Karpas-422 (cell line): ENCODE data around the gene SLC24A4. TPM values are rescaled to one million over a fixed set of nuclear protein-coding genes. Genes with fewer than 3 reads are reported as not detected.

Experiments used
- DNase-seq: peaks from one replicate; pipeline ENCODE4 v3.0.0-alpha.2; 2015
- H2AFZ ChIP-seq: fragments of 200-600 bp; sonication (generic); 2 replicates; pipeline ENCODE4 v1.6.1; 2014; ENCODE audit warnings: antibody characterized with exemption, low read length, mixed read lengths
- H3K27ac ChIP-seq: fragments of 200-600 bp; sonication (generic); 2 replicates; pipeline ENCODE4 v1.5.1; 2014; ENCODE audit warnings: mild to moderate bottlenecking, low read length, moderate library complexity
- H3K27me3 ChIP-seq: fragments of 200-600 bp; sonication (generic); 2 replicates; pipeline ENCODE4 v1.6.1; 2014; ENCODE audit warnings: low read length, mixed read lengths
- H3K36me3 ChIP-seq: fragments of 200-600 bp; sonication (generic); 2 replicates; pipeline ENCODE4 v1.6.1; 2014; ENCODE audit warnings: low read length, mixed read lengths; ENCODE audit not compliant: insufficient read depth
- H3K4me1 ChIP-seq: fragments of 200-600 bp; sonication (generic); 2 replicates; pipeline ENCODE4 v1.6.1; 2014; ENCODE audit warnings: mild to moderate bottlenecking, low read length, mixed read lengths
- H3K4me2 ChIP-seq: fragments of 200-600 bp; sonication (generic); 2 replicates; pipeline ENCODE4 v1.6.1; 2014; ENCODE audit warnings: low read length, low read depth, mild to moderate bottlenecking; ENCODE audit not compliant: poor library complexity, severe bottlenecking
- H3K4me3 ChIP-seq: fragments of 200-600 bp; sonication (generic); 2 replicates; pipeline ENCODE4 v1.5.1; 2014; ENCODE audit warnings: mild to moderate bottlenecking, antibody characterized with exemption, low read length, mixed read lengths
- H3K79me2 ChIP-seq: fragments of 200-600 bp; sonication (generic); 2 replicates; pipeline ENCODE4 v1.6.1; 2014; ENCODE audit warnings: mild to moderate bottlenecking, low read length, mixed read lengths
- H3K9ac ChIP-seq: fragments of 200-600 bp; sonication (generic); 2 replicates; pipeline ENCODE4 v1.6.0; 2014; ENCODE audit warnings: low read length
- H3K9me2 ChIP-seq: fragments of 200-600 bp; sonication (generic), shearing (Covaris generic); replicated peaks from 2 replicates; pipeline ENCODE4 v1.6.0; 2014; ENCODE audit warnings: mild to moderate bottlenecking, low read length, moderate library complexity; ENCODE audit not compliant: insufficient read depth
- H3K9me3 ChIP-seq: fragments of 300-700, 200-600 bp; sonication (generic); 2 replicates; pipeline ENCODE4 v1.6.1; 2014; ENCODE audit warnings: low read length, mixed read lengths
- H4K20me1 ChIP-seq: fragments of 200-600 bp; sonication (generic); 2 replicates; pipeline ENCODE4 v1.6.1; 2014; ENCODE audit warnings: mild to moderate bottlenecking, antibody characterized with exemption, low read length, low read depth; ENCODE audit not compliant: insufficient read depth
- total RNA-seq: library from RNA; depleted of rRNA; stranded (reverse); fragments of >200 nt; shearing (Covaris generic); gene quantifications from 2 replicates; pipeline ENCODE4 v1.2.3, GENCODE V29; 2014; ENCODE audit warnings: low replicate concordance

SLC24A4 gene
- total RNA-seq, 1 experiment from 2014 or later = not detected

- no peak overlapping the region for H3K9ac ChIP-seq
- no peak for DNase-seq
- H3K4me2 ChIP-seq = no peak overlapping the region
- H3K27me3 ChIP-seq = no peaks in the 10 kb centered on the region
- H3K9me3 ChIP-seq = no peaks in the 10 kb centered on the region
- H3K4me3 ChIP-seq = no peak overlapping the region
- no peaks in the 10 kb centered on the region for H3K9me2 ChIP-seq
- H4K20me1 ChIP-seq = peaks cover 3% of the 10 kb centered on the region
- H3K4me1 ChIP-seq = no peaks in the 10 kb centered on the region
- H3K36me3 ChIP-seq = no peaks in the 10 kb centered on the region
- H3K79me2 ChIP-seq = no peaks in the 10 kb centered on the region
- no peak overlapping the region for H3K27ac ChIP-seq
- H2AFZ ChIP-seq = no peak overlapping the region
These were observed 166.7 kb downstream of the SLC24A4 start for GRCh38 chr14:92489394-92490238.

DNA sequence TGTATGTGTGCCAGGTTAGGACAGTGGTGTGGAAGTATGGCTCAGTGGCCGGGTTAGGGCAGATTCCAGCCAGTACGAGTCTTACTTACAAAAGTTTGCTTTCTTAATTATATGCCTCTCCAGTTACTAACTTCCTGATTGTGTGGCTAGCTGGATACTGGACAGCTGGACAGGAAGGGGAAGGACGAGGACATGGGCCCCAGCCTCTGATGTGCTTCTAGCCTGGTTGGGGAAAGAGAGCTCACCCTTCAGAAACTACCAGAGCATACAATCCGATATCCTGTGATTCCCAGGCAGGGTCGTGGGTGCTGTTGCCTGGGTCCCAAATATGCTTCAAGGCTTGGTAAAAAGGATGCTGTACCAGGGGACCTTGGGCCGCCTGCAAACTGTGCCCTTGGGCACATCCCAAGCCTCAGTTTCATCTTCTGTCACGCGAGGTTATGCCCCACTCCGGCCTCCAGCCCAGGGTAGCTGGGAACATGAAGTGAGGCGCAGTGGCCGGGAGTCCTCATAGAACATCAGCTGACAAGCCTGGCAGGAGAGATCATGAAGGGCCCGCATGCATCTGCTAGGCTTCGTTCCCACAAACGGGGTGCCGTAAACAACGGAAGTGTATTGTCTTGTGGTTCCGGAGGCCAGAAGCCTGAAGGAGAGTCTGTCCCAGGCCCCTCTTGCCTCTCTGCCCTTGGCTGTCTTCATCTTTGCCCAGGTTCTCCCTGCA, 167.4 kb downstream of the SLC24A4 start:
- Histone ChIP-seq H3K9ac (no peak overlapping the region), H2AFZ (no peak overlapping the region), H3K4me3 (no peak overlapping the region), H3K9me3 (no peaks in the 10 kb centered on the region), H3K9me2 (no peaks in the 10 kb centered on the region), H4K20me1 (peaks cover 3% of the 10 kb centered on the region), H3K4me1 (no peaks in the 10 kb centered on the region), H3K4me2 (no peak overlapping the region), H3K27ac (no peak overlapping the region), H3K36me3 (no peaks in the 10 kb centered on the region), H3K27me3 (no peaks in the 10 kb centered on the region), H3K79me2 (no peaks in the 10 kb centered on the region)
- DNase-seq = no peak

GRCh38 chr14:92491782-92492181, 168.8 kb downstream of the SLC24A4 start:
- no peak overlapping the region for H3K4me3 ChIP-seq
- DNase-seq = no peak
- no peak overlapping the region for H3K27ac ChIP-seq

GRCh38 chr14:92492258-92492657, 169.3 kb downstream of the SLC24A4 start:
- H3K4me2 ChIP-seq = no peak overlapping the region

More at GRCh38 chr14:92491782-92492181, 168.8 kb downstream of the SLC24A4 start:
- Histone ChIP-seq H3K4me2 (no peak overlapping the region), H3K36me3 (no peaks in the 10 kb centered on the region), H3K79me2 (no peaks in the 10 kb centered on the region), H3K4me1 (no peaks in the 10 kb centered on the region), H3K27me3 (no peaks in the 10 kb centered on the region), H3K9ac (no peak overlapping the region), H4K20me1 (no peaks in the 10 kb centered on the region), H2AFZ (no peak overlapping the region), H3K9me3 (no peaks in the 10 kb centered on the region), H3K9me2 (no peaks in the 10 kb centered on the region)

DNA sequence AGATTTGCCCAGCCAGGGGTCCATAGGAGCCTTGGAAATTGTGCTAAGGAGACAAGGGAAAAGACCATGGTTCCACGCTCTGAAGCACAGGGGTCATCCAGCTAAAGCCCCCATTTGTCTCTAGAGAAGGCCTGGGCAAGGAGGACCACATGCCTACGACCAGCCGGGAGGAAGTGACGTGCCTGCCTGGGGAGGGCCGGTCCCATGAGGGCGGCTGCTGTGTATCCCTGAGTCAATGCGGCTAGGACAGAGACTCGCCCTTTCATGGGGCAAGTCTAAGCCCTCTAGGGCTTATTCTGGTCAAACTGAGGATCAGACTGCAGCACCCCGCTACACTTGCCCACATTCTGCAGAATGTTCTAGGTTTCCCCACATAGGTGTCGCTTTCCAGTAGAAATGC, 170.1 kb downstream of the SLC24A4 start:
- H2AFZ ChIP-seq = no peak overlapping the region
- H3K27ac ChIP-seq = no peak overlapping the region
- H3K4me2 ChIP-seq = no peak overlapping the region
- H3K9me2 ChIP-seq = no peaks in the 10 kb centered on the region
- no peaks in the 10 kb centered on the region for H3K27me3 ChIP-seq
- no peaks in the 10 kb centered on the region for H3K36me3 ChIP-seq
- DNase-seq = no peak
- no peaks in the 10 kb centered on the region for H3K9me3 ChIP-seq
- no peak overlapping the region for H3K4me3 ChIP-seq
- no peaks in the 10 kb centered on the region for H3K79me2 ChIP-seq
- H3K4me1 ChIP-seq = no peaks in the 10 kb centered on the region
- no peak overlapping the region for H3K9ac ChIP-seq
- no peaks in the 10 kb centered on the region for H4K20me1 ChIP-seq

More at GRCh38 chr14:92492258-92492657, 169.3 kb downstream of the SLC24A4 start:
- no peak overlapping the region for H3K27ac ChIP-seq
- H3K36me3 ChIP-seq = no peaks in the 10 kb centered on the region
- no peaks in the 10 kb centered on the region for H3K9me2 ChIP-seq
- H4K20me1 ChIP-seq = no peaks in the 10 kb centered on the region
- no peaks in the 10 kb centered on the region for H3K4me1 ChIP-seq
- no peaks in the 10 kb centered on the region for H3K79me2 ChIP-seq
- H3K4me3 ChIP-seq = no peak overlapping the region
- no peak overlapping the region for H3K9ac ChIP-seq
- no peaks in the 10 kb centered on the region for H3K27me3 ChIP-seq
- no peaks in the 10 kb centered on the region for H3K9me3 ChIP-seq
- no peak overlapping the region for H2AFZ ChIP-seq
- no peak for DNase-seq

GRCh38 chr14:92493492-92493891, 170.5 kb downstream of the SLC24A4 start:
- DNase-seq = no peak
- no peaks in the 10 kb centered on the region for H3K36me3 ChIP-seq

GRCh38 chr14:92494512-92494911, 171.5 kb downstream of the SLC24A4 start:
- H3K4me2 ChIP-seq = no peak overlapping the region
- no peaks in the 10 kb centered on the region for H4K20me1 ChIP-seq
- no peak for DNase-seq
- no peak overlapping the region for H2AFZ ChIP-seq
- H3K9ac ChIP-seq = no peak overlapping the region
- no peaks in the 10 kb centered on the region for H3K9me2 ChIP-seq
- H3K4me3 ChIP-seq = no peak overlapping the region
- no peaks in the 10 kb centered on the region for H3K4me1 ChIP-seq
- no peaks in the 10 kb centered on the region for H3K36me3 ChIP-seq
- H3K9me3 ChIP-seq = no peaks in the 10 kb centered on the region
- H3K27me3 ChIP-seq = no peaks in the 10 kb centered on the region
- no peaks in the 10 kb centered on the region for H3K79me2 ChIP-seq
- no peak overlapping the region for H3K27ac ChIP-seq

More at GRCh38 chr14:92493492-92493891, 170.5 kb downstream of the SLC24A4 start:
- Histone ChIP-seq H3K9me2 (no peaks in the 10 kb centered on the region), H3K27me3 (no peaks in the 10 kb centered on the region), H3K79me2 (no peaks in the 10 kb centered on the region), H3K27ac (no peak overlapping the region), H3K4me3 (no peak overlapping the region), H3K4me2 (no peak overlapping the region), H2AFZ (no peak overlapping the region), H3K9me3 (no peaks in the 10 kb centered on the region), H3K9ac (no peak overlapping the region), H3K4me1 (no peaks in the 10 kb centered on the region), H4K20me1 (no peaks in the 10 kb centered on the region)

GRCh38 chr14:92495027-92495426, 172.1 kb downstream of the SLC24A4 start:
- Histone ChIP-seq H3K9me2 (no peaks in the 10 kb centered on the region), H3K4me3 (no peak overlapping the region), H3K9ac (no peak overlapping the region), H4K20me1 (no peaks in the 10 kb centered on the region), H3K27ac (no peak overlapping the region), H3K4me1 (no peaks in the 10 kb centered on the region), H3K9me3 (no peaks in the 10 kb centered on the region), H2AFZ (no peak overlapping the region), H3K4me2 (no peak overlapping the region), H3K27me3 (no peaks in the 10 kb centered on the region), H3K79me2 (no peaks in the 10 kb centered on the region), H3K36me3 (no peaks in the 10 kb centered on the region)
- DNase-seq = no peak
